ENCODE results near the gene SYNCRIP. TPM values are rescaled to one million over a fixed set of nuclear protein-coding genes. Genes with fewer than 3 reads are reported as not detected.

SYNCRIP gene
- total and polyA plus RNA-seq, 2 donors (not counting 1 experiment from before 2014, with no cell fraction given), result 29.2 to 44.3 TPM

GRCh38 chr6:85662251-85662650, 19.6 kb upstream of the SYNCRIP start:
- H3K79me2 ChIP-seq (ENCODE audit: control insufficient read depth, insufficient read depth, low read length), result no peaks in the 10 kb centered on the region
- no peak overlapping the region for H3K4me2 ChIP-seq (ENCODE audit: extremely low read depth, insufficient read depth, low read length)
- no peak overlapping the region for H2AFZ ChIP-seq (ENCODE audit: low read length)
- no peaks in the 10 kb centered on the region for H3K36me3 ChIP-seq (ENCODE audit: control insufficient read depth, insufficient read depth, low read length)
- no peaks in the 10 kb centered on the region for H4K20me1 ChIP-seq (ENCODE audit: control insufficient read depth, extremely low read depth, insufficient read depth, low read length)
- DNase-seq (ENCODE audit: low read depth in 2 of 2), result no peak
- H3K4me3 ChIP-seq (replicated peaks in 1 of 4; ENCODE audit: control extremely low read depth in 1 of 4, insufficient read depth in 1 of 4, low read depth in 3 of 4, low read length in 4 of 4), result no peak overlapping the region
- H3K9ac ChIP-seq (ENCODE audit: insufficient read depth, low read length), result no peak overlapping the region
- H3K27ac ChIP-seq (ENCODE audit: insufficient read depth, low read length), result no peak overlapping the region
- no peaks in the 10 kb centered on the region for H3K27me3 ChIP-seq (ENCODE audit: control insufficient read depth, insufficient read depth, low read length)
- H3K9me3 ChIP-seq (ENCODE audit: control insufficient read depth, insufficient read depth, low read depth, low read length), result no peaks in the 10 kb centered on the region
- TF ChIP-seq CTCF (conservative IDR thresholded peaks at IDR 0.05 in 1 of 2, IDR thresholded peaks at IDR 0.05 in 1 of 2; ENCODE audit: low read depth in 1 of 2, low read length in 2 of 2) (no peak), EZH2 (IDR thresholded peaks at IDR 0.05; ENCODE audit: low read length, missing control alignments) (no peak)
- H3K4me1 ChIP-seq (ENCODE audit: control insufficient read depth, extremely low read depth, insufficient read depth, low read length), result peaks cover 2% of the 10 kb centered on the region

DNA sequence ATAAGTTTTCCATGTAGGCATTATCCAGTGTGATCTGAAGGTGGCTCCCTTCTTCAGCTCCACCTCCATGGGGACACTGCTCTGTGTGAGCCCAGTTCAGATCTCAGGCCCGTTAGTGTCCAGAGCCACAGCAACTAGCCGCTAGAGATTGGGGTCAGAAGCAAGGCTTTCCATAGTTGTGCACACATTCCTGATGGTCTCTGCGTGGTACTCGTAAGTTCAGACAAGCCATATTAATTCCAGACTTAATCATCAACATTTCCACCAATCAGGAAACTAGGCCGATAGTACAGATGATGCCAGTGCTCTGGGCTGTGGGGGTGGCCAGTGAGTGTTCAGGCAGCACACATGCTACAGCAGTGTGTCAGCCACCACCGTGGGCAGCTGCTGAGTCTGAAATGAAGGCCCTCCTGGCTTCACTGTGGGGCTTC, 17.5 kb upstream of the SYNCRIP start:
- peak in 1 of 2 donors; percentile 47 for TF ChIP-seq CTCF (conservative IDR thresholded peaks at IDR 0.05 in 1 of 2, IDR thresholded peaks at IDR 0.05 in 1 of 2; ENCODE audit: low read depth in 1 of 2, low read length in 2 of 2)
- TF ChIP-seq EZH2 (IDR thresholded peaks at IDR 0.05; ENCODE audit: low read length, missing control alignments), result no peak
- H3K9me3 ChIP-seq (ENCODE audit: control insufficient read depth, insufficient read depth, low read depth, low read length), result no peaks in the 10 kb centered on the region
- H3K79me2 ChIP-seq (ENCODE audit: control insufficient read depth, insufficient read depth, low read length), result no peaks in the 10 kb centered on the region
- H4K20me1 ChIP-seq (ENCODE audit: control insufficient read depth, extremely low read depth, insufficient read depth, low read length), result no peaks in the 10 kb centered on the region
- H3K4me3 ChIP-seq (replicated peaks in 1 of 4; ENCODE audit: control extremely low read depth in 1 of 4, insufficient read depth in 1 of 4, low read depth in 3 of 4, low read length in 4 of 4), result no peak overlapping the region
- H3K27ac ChIP-seq (ENCODE audit: insufficient read depth, low read length), result peak overlapping the region; percentile 64
- peak; percentile 87 to 99 for DNase-seq (ENCODE audit: low read depth in 2 of 2)
- no peaks in the 10 kb centered on the region for H3K27me3 ChIP-seq (ENCODE audit: control insufficient read depth, insufficient read depth, low read length)
- peak overlapping the region; percentile 26 for H3K4me2 ChIP-seq (ENCODE audit: extremely low read depth, insufficient read depth, low read length)
- H3K4me1 ChIP-seq (ENCODE audit: control insufficient read depth, extremely low read depth, insufficient read depth, low read length), result peaks cover 2% of the 10 kb centered on the region
- no peaks in the 10 kb centered on the region for H3K36me3 ChIP-seq (ENCODE audit: control insufficient read depth, insufficient read depth, low read length)
- H2AFZ ChIP-seq (ENCODE audit: low read length), result peak overlapping the region; percentile 75
- H3K9ac ChIP-seq (ENCODE audit: insufficient read depth, low read length), result peak overlapping the region; percentile 20

GRCh38 chr6:85650606-85651005, 7.9 kb upstream of the SYNCRIP start:
- TF ChIP-seq CTCF (conservative IDR thresholded peaks at IDR 0.05 in 1 of 2, IDR thresholded peaks at IDR 0.05 in 1 of 2; ENCODE audit: low read depth in 1 of 2, low read length in 2 of 2) (no peak), EZH2 (IDR thresholded peaks at IDR 0.05; ENCODE audit: low read length, missing control alignments) (no peak)
- Histone ChIP-seq H2AFZ (ENCODE audit: low read length) (no peak overlapping the region), H3K9me3 (ENCODE audit: control insufficient read depth, insufficient read depth, low read depth, low read length) (no peaks in the 10 kb centered on the region), H3K36me3 (ENCODE audit: control insufficient read depth, insufficient read depth, low read length) (no peaks in the 10 kb centered on the region), H3K4me1 (ENCODE audit: control insufficient read depth, extremely low read depth, insufficient read depth, low read length) (no peaks in the 10 kb centered on the region), H3K9ac (ENCODE audit: insufficient read depth, low read length) (no peak overlapping the region), H3K27ac (ENCODE audit: insufficient read depth, low read length) (no peak overlapping the region), H3K4me3 (replicated peaks in 1 of 4; ENCODE audit: control extremely low read depth in 1 of 4, insufficient read depth in 1 of 4, low read depth in 3 of 4, low read length in 4 of 4) (no peak overlapping the region), H3K27me3 (ENCODE audit: control insufficient read depth, insufficient read depth, low read length) (no peaks in the 10 kb centered on the region), H4K20me1 (ENCODE audit: control insufficient read depth, extremely low read depth, insufficient read depth, low read length) (no peaks in the 10 kb centered on the region), H3K4me2 (ENCODE audit: extremely low read depth, insufficient read depth, low read length) (no peak overlapping the region), H3K79me2 (ENCODE audit: control insufficient read depth, insufficient read depth, low read length) (no peaks in the 10 kb centered on the region)
- DNase-seq (ENCODE audit: low read depth in 2 of 2), result no peak

Measured in fibroblast of lung (primary cell).